Stimulated activated naive CD4-positive, alpha-beta T cell (primary cell): Measurements from ENCODE around the gene RAB35.

Experiments
- DNase-seq, 6 experiments: peaks; one replicate each; lab custom pipeline; 2025; lab: John Stamatoyannopoulos, UW

RAB35 gene

DNA sequence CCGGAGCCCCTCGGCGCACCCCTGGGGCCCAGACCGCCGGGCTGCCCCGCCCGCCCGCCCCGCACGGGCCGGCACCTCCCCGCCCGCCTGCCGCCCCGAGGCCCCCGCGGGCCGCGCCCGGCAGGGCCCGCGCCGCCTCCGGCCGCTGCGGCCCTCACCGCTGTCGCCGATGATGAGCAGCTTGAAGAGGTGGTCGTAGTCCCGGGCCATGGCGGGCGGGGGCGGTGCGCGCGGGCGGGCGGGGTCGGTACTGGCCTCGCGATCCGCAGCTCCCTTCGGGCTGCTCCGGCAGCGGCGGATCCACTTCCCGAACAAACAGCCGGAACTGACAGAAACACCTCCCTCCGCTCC lies at the start of gene RAB35:
Gene RAB35 (minus strand): TSS at position 313 of the 351 bp plus-strand sequence. CDS start 103 bp downstream, at position 210.
- no peak for DNase-seq

DNA sequence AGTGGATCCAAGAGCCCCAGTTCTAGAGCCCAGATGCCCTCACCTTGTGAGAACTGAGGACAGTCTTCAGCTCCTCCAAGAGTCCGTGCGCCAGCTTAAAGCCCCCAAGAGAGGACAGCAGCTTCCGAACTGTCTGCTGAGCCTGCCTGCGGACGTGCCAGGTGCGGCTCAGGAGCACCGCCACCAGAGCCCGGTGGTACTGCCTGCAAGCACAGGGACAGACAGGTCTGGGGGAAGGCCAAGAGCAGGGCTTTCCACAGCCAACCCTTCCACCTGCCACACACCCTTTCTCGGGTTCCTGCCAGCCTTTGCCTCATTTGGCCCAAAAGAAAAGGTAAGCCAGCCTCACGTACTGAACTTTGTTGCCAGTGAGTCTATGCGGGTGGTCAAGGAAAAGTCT lies 47.7 kb upstream of the RAB35 start:
- DNase-seq = no peak

DNA sequence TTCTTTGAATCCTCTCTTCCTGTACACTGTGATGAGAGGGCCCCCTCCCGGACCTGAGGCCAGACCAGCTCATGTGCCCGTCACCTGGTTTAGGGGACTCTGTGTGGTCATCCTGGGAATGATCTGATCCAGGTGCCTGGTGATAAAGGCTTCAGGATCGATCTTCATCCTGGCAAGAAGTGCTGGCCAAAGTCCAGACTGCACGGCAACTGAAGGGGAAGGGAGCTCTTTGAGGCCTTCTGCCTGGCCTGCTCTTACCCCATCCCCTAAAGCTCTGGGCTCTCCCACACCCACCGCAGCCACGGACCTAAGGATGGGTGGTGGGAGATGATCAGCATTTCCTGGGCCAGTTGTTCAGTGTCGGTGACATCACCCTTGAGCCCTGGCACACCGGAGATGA lies 46.2 kb upstream of the RAB35 start:
- DNase-seq = no peak

DNA sequence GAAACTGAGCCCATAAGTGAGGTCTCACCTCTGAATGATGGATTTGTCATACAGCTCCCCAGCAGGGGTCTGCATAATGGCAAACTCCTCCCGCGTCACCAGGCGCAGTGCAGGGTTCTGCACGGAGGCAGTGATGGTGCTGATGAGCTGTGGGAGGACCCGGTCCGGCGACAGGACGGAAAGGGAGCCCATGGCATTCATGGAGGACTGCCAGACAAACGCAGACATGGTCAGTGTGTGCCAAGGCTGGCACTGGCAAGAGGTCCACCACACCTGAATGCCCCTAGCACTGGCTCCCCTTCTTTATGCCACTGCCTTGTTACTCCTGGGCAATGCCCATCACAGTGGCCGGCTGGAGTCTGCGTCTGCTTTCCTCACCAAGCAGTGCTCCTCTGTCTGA lies 45.3 kb upstream of the RAB35 start:
- DNase-seq = no peak

DNA sequence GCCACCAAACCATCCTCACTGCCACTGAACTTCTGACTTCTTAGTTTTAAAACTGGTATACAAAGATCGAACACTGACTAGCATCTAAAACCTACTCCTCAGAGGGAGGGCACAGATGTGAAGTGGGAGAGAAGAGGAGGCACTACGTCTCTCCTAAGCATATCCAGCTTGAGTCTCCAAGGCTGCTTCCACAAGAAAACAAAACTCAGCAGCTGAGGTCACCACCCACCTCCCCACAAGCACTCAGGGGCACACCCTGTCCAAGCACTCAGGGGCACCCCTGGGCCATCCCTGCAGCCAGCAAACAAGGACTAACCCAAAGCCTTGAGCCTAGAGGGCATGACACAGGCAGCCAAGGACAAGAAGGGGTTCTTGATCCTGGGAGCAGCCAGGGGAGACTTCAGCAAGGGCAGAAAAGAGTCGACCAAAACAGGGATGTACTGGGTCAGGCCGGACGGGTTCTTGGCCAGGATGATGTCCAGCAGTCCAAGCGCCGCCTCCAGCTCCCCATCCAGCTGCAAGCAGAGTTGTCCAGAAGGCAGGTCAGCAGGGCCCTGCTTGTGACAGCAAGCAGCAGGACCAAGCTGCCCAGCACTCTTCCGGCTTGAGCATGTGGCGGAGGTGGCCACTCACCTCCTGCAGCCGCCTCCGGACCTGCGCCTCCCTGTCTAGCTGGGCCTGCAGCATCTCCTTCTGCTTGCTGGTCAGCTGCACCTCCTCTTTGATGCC lies 43.1 kb upstream of the RAB35 start:
- DNase-seq = no peak

DNA sequence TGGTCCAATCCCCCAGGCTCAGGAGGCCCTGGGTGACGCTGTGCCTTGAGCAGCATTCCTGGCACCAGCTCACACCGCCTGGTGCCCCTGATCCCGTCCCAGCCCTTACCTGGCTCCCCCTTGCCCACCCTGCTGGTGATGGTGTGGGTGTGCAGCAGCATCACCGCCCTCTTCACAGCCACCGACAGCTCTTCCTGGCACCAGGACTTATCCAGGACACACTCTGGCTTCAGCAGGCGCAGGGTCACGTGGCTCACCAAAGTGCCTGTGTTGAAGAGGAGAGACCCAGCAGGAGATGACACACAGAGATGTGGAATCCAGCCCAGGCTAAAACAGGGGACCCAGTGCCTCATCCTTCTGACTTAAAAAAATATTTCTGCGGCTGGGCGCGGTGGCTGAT lies 41.8 kb upstream of the RAB35 start:
- DNase-seq = no peak

DNA sequence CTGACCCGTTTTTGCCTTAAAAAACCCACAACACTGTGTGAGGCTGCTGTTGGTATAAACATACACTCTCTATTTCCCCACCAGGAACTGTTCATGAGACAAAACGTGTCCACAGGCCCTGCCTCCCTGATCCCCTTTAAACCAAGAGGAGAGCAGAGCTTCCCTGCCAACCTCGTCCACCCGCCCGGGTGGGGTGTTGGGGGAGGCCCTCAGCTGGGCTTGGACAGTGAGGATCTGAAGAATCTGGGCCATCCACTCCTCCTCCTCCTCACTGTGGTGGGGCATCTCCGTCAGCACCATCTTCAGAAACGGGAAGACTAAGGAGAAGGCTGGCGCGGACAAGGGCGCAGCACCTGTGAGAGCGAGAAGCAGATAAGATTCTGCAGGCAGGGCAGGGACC lies 41.1 kb upstream of the RAB35 start:
- no peak for DNase-seq

DNA sequence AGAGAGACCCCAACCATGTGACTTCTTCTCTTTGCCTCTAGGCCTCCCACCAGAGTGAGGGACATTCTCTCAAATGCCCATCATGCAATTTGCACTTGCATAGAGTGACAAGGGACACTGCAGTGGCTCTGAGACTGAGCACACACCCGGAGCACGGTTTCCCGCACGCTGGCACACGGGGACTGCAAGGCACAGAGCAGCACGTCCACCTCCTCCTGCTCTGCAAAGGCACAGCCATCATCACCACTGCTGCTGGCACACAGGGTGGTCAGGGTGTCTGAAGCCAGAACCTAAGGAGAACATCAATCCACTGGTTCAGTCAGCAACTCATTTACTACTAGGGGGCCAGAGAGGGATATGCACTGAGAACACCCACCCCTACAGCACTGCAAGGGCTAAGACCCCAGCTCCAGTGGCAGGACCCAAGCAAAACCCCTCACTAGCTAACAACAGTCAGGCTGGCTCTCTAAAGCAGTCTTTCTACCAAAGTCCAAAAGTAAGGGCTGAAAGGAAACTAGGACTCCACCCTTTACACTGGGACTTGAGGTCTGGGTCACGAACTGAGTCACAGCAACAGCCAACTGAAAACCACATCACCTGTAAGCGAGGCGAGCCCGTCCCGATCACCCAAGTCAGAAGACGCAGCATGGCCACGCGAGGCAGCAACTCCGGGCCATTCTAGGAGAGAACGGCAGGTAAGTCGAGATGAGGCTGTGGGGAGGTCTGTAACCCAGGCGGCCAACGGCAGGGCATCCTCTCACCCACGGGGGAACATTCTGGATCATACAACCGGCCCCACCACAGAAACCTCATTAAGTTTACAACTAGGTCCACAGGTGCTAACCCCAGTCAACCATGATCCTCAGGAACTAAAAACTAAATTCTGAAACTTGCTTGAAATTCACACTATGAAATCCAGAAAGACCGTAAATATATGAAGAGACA lies 40.0 kb upstream of the RAB35 start:
- no peak for DNase-seq

DNA sequence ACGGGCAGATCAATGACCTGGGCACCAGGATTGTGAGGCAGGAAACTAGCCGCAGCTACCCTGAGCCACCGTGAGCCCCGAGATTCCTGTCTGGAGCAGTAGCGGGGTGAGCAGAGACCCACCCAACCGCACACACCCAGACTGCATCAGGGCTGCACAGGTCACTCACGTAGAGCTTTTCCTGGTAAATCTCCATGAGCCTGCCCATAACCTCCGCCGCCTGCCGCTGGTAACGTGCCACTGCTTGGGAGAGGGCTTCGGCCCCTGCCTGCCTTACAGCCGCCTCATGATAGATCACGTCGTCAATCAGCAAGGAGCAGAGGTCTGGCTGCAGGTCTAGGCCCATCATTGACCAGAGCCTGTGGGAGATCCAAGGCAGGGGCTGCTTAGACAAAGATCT lies 38.5 kb upstream of the RAB35 start:
- DNase-seq = no peak

DNA sequence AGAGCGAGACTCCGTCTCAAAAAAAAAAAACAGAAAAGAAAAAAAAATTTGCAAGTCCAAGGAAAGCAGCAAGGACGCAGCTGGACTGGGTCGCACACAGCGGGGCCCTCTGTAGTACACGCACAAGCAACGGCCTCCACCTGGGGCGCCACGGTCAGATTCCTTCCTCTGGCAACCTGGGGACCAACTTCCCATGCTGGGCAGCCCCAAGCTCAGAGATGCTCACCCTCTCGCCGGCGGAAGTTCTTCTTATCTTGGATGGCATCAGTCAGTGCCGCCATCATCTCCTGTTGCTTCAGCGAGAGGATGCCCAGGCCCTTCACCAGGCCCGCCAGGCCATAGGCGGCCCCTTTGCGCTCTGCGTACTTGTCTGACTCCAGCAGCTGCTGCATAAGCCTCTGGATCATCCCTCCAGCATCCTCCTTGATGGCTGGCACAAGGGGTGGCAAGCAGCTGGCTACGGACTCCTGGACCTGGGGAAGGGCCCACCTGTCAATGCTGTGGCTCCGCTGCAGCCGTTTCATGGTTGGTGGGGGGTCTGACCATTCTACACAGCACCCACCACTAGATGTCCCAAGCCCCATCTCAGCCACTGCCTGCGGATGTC lies 34.5 kb upstream of the RAB35 start:
- DNase-seq = no peak

DNA sequence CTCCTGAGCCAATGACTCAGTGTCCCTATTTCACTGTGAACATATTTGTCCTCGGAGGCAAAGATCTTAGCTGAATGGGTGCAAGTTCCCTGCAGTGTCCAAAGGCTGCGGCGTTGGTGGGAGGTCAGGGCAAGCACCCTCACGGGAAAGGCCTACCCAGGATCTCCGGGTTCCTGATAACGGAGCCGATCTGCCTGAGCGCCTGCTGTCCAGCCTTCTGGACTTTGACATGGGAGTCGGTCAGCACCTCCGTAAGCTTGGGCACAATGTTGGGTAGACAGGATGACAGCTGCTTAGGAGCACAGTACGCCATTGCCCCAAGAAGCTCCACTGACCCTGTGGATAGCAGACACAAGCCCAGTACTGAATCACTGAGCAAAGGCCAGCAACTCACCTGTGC lies 31.5 kb upstream of the RAB35 start:
- DNase-seq = no peak

DNA sequence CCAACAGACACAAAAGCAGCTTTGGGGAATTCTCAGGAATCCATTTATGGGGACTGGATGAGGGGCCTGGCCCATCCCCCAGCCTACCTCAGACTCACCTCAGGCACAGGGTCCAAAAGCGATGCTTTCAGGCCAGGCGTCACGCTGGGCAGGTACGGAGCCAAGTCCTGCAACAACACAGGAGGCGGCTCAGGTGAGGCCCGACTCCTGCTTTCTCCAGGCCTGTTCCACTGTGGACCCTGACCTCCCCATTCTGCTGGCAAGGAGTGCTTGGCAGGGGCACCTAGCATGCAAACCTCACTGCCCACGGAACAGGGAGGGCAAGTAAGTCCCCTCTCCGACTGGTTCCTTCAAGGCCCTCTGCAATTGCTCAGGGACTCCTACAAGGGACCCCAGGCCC lies 28.6 kb upstream of the RAB35 start:
- no peak for DNase-seq

DNA sequence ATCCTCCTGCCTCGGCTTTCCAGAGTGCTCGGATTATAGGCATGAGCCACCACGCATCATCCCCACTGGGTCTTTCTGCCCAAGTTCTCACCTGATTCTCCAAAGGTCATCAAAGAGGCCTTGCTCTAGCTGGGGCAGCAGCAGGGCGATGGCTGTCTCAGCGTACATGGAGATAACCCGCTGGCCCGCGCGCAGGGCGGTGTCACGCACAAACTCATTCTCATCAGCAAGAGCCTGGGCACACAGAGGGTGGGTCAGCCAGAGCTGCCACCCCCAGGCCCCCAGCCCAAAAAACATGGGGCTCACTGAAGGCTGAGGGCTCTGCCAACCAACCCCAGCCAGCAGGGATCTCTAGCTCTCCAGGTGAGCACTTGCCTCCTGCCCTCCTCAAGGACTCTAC lies 27.7 kb upstream of the RAB35 start:
- DNase-seq = no peak

DNA sequence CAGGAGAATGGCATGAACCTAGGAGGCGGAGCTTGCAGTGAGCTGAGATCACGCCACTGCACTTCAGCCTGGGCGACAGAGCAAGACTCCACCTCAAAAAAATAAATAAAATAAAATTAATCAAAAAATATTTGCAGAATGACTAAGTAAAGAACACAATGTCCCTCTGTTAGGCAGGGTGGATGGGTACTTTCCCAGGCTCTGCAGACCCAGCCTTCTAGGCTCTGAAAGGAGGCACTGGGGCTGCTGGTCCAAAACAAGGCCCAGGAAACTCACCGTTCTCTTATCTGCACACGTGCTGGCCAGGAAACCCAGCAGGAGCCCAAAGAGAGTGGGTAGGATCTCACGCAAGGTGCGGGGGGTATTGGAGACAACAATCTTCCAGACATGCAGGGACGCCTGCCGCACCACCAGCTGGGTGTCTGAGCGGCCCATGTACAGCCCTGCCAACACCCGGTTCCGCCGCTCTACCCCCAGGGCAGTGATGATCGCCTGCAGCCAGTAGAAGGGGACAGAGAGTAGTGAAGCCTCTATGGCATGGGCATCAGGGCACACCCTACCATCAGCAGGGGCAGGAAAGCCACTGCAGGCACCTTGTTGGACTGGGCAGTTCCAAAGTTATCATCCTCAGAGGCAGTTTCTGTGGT lies 25.8 kb upstream of the RAB35 start:
- no peak for DNase-seq

DNA sequence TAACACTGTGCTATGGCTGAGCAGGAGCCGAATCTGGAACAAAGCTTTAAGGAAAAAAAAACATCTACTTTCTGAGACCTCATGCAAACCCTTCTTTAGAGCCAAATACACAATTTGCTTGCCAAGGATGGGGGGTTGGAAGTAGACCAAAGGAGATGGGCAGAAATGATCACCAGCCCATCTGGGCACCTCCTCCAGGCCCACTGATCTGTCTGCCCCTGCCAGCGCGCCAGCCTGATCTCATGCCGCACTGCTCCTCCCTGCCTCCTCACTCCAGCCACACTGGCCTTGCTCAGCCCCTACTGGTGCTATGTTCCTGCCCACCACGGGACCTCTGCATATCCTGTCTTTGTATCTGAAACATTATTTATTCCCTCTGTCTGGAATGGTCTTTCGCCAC lies 24.8 kb upstream of the RAB35 start:
- DNase-seq = no peak

DNA sequence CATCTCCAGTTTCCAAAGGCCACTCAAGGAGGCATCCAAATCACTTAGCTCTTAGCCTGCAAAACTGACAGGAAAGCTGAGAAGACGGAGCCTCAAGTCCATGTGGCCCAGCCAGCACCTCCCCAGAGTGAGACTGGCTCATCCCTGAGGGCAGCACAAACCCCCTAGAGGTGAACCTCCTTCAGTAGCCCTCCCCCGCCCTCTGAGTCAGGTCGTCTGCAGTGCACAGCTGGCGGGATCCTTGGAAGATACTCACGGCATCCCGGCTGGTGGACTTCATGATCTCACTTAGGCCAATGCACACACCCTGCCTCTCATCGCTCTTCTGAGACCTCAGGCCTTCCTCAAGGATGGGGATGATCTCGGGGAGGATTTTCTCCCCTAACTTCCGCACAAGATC lies 24.1 kb upstream of the RAB35 start:
- no peak for DNase-seq

DNA sequence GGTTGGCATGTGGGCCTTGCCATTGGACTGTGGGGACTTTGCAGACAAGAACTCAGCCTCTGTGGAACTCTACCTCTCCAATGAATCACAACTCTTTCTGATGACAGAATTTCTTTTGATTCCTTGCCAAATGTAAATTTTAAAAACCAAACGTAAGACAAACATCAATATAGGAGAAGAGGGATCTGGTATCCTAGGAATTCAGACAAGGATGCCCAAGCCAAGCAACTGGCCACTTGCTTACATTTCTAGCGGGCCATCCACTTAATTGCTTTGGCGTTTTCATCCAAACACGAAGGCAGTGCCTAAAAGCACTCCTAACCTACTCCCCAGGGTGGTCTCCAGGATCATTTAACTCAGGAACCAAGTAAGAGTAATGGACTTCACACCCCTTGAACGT lies 23.4 kb upstream of the RAB35 start:
- no peak for DNase-seq

DNA sequence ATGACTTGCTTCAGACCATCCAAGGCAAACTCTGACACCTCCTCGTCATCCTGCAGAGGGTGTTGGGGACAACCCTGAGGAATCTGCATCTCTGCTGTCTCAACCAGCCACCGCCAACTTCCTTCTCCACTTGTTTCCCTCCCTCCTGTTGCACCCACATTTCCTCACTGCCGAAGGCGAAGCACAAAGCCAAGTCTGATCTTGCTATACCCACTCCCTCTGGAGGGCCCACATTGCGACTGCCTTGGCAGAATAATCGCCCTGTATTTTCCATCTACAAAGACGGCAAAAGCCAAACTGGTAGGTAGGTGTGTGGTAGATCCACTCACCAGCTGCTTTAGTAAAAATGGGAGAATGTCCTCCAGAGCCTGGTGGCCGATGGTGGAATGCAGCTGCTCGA lies 21.8 kb upstream of the RAB35 start:
- DNase-seq = no peak

DNA sequence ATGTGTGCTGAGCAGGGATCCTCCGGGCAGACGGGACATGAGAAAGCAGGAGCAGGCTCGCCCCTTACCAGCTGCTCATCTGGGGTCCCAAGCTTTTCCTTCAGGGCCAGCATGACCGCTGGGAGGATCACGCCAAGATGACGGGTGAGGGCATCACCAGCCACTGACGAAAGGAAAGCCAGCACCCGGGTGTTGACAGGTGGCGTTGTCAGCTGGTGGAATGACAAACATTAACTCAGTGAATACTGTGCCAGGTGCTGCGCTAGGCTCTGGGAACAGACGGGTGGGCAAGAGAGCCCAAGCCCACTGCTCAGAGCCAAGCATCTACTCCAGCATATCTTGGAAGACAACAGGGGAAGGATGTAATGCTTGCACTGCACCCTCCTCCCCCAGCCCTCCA lies 21.3 kb upstream of the RAB35 start:
- DNase-seq = no peak

DNA sequence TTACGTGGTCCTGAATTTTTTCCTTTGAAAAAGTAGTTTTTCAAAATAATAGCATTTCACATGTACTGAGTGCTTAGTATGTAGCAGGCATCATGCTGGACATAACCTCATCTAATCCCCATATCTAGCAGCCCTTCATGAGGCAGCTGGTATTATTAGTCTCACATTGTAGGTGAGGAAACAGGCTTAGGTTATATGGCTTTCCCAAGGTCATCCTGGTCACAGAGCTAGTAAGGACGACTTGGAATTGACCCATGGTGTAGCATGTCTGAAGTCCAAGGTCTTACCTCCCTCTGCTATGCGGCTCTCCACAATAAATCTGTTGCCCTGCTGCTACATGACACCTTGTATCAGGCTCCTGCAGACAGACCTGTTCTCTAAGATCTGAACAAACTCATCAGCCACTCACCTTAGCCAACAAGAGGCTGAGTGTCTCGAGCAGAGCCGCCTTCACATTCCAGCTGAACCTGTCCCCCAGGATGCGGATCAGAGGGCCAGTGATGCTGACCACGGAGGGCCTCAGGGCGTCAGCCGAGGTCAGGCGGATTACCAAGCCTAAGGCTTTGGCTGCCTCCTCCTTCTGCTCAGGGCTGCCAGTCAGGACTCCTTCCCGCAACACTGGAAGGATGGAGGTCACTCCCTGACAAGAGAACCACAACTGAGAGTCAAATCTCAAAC lies 19.7 kb upstream of the RAB35 start:
- no peak for DNase-seq

DNA sequence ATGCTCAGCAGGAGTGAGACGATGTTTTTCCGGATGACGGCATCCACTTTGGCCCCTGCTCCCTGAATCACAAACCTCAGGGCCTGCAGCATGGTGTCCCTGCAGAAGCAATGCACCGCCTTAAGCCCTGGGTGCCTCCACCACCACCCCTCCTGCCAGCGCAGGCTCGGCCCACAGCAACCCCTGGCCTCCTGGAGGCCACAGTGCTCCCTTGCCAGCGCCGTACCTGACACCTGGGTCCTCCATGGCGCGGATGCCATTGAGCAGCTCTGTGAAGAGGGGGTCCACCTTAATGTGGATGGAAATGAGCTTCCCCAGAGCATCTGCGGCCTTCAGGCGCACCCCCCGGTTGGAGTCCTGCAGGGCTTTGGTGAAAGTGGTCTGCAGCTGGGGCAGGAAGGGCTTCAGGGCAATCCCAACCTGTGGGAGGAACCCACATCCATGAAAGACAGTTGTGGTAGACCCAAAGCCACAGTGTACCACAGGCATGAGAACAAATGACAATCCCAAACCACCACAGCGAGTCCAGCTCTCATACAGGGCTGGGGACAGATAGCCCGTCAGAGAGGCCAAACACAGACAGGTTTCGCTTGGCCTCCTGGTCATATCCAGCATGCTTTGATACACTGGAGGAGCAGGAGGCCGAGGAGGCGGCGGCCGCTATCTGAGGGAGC lies 17.9 kb upstream of the RAB35 start:
- DNase-seq = no peak
